Measurements from ENCODE around the gene CA14. TPM values are rescaled to one million over a fixed set of nuclear protein-coding genes. Genes with fewer than 3 reads are reported as not detected.
A peak's percentile ranks its signal among the peaks of the same experiment; 100 is the strongest.

Gene CA14
- total and polyA plus RNA-seq, 9 of the 15 experiments (the other 6 are each of a cell fraction or from before 2014, with no cell fraction given): 0.13 to 0.57 (median 0.26) TPM; not detected in 1

GRCh38 chr1:150293433-150294253, 36.1 kb downstream of the CA14 start, which contains the start of gene MRPS21 (continued):
- TF ChIP-seq HMG20B (CRISPR knock-in tag; IDR thresholded peaks at IDR 0.05) (no peak), ZFP91 (CRISPR knock-in tag; IDR thresholded peaks at IDR 0.05) (no peak), RHOXF2B (CRISPR knock-in tag; conservative IDR thresholded peaks at IDR 0.05) (no peak), CGGBP1 (CRISPR knock-in tag; IDR thresholded peaks at IDR 0.05) (no peak), EP400 (IDR thresholded peaks at IDR 0.05) (peak; percentile 96), SMAD1 (IDR thresholded peaks at IDR 0.05; ENCODE audit: low read depth, low read length, partially characterized antibody) (no peak), CBX8 (IDR thresholded peaks at IDR 0.05; ENCODE audit: borderline replicate concordance, extremely low read depth, low read depth, low read length, poor library complexity, severe bottlenecking) (no peak), ZNF224 (CRISPR knock-in tag; IDR thresholded peaks at IDR 0.05) (no peak), ZMIZ1 (IDR thresholded peaks at IDR 0.05; ENCODE audit: low read depth in 2 of 2, low read length in 2 of 2) (peak in 1 of 2 experiments; percentile 39; a peak in 1 of 4 replicates), CHD2 (IDR thresholded peaks at IDR 0.05; ENCODE audit: low read depth, low read length) (no peak), GTF3C2 (IDR thresholded peaks at IDR 0.05; ENCODE audit: borderline replicate concordance, extremely low read depth, insufficient read length) (no peak), RCOR1 (IDR thresholded peaks at IDR 0.05; ENCODE audit: borderline replicate concordance in 1 of 2, low read depth in 2 of 2, low read length in 2 of 2) (0 out of 4 replicates have a peak, but pooled peaks of 1 of the 2 experiments have one; percentile 13), HDAC8 (tag; IDR thresholded peaks at IDR 0.05) (no peak)
- TF ChIP-seq, protein P1, sequence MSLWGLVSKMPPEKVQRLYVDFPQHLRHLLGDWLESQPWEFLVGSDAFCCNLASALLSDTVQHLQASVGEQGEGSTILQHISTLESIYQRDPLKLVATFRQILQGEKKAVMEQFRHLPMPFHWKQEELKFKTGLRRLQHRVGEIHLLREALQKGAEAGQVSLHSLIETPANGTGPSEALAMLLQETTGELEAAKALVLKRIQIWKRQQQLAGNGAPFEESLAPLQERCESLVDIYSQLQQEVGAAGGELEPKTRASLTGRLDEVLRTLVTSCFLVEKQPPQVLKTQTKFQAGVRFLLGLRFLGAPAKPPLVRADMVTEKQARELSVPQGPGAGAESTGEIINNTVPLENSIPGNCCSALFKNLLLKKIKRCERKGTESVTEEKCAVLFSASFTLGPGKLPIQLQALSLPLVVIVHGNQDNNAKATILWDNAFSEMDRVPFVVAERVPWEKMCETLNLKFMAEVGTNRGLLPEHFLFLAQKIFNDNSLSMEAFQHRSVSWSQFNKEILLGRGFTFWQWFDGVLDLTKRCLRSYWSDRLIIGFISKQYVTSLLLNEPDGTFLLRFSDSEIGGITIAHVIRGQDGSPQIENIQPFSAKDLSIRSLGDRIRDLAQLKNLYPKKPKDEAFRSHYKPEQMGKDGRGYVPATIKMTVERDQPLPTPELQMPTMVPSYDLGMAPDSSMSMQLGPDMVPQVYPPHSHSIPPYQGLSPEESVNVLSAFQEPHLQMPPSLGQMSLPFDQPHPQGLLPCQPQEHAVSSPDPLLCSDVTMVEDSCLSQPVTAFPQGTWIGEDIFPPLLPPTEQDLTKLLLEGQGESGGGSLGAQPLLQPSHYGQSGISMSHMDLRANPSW (CRISPR knock-in tag; IDR thresholded peaks at IDR 0.05): peak; percentile 81; the same call in 1 of the 2 replicates

Measured in K562 (cell line).